ENCODE results near the gene IQSEC2.

The IQSEC2 gene

DNA sequence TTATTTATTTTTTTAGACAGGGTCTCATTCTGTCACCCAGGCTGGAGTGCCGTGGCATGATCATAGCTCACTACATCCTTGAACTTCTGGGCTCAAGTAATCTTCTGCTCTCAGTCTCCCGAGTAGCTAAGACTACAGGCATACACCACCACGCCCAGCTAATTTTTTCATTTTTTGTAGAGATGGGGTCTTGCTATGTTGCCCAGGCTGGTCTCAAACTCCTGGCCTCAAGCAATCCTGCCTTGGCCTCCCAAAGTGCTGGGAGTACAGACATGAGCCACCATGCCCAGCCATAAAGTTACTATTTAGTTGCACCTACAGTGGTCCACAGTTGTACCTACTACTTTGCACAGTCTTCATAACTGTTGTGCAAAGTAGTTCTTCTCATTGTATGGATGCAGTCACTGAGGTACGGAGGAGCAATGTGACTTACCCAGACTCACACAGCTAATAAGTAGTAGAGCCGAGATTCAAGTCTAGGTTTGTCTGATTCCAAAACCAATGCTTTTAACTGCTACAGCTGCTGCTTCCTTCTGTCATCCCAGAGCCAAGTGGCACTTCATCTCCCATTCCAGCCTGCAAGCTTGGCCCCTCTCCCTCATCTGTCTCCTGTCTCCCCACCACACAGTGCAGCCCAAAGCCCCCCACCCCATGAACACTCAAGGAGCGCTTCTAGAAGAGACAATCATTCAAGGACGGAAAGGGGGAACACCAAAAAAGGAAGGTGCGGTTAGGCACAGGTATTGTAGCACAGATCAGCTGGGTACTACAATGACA, 24.0 kb upstream of the IQSEC2 start:
- no peak for DNase-seq

DNA sequence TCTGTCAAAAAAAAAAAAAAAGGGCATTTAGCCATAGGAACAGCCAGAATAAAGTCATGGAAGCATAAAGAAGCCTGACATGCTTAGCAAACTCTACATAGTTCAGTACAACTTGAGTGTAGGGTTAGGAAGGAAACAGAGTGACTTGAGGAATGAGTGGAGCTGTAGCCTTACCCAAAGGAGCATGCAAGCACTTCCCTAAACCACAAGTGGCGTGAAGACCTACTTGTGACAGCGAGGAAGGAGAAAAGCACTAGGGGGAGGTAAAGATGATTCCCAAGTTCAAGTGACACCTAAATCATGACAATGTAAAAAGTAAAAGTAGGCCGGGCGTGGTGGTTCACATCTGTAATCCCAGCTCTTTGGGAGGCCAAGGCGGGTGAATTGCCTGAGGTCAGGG, 21.8 kb upstream of the IQSEC2 start:
- DNase-seq, result no peak

DNA sequence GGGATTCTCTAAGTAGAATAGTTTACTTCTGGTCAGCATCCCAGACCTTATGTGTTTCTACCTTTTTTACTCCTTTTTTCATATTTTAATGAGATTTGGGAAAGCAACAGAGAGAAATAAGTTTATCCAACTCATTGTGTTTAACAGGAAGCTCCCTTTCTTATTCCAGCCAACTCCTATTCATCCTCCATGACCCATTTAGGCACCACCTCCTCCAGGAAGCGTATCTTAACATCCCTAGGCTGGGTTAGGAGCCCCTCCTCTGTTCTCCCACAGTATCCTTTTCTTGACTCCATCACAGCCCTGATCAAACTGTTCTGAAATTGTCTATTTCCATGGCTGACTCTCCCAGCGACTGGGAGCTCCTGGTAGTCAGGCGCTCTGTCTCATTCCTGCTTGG, 18.8 kb upstream of the IQSEC2 start:
- no peak for DNase-seq

GRCh38 chrX:53294024-53294648, 12.8 kb upstream of the IQSEC2 start:
- DNase-seq, result peak in 1 of 2 donors; percentile 7

DNA sequence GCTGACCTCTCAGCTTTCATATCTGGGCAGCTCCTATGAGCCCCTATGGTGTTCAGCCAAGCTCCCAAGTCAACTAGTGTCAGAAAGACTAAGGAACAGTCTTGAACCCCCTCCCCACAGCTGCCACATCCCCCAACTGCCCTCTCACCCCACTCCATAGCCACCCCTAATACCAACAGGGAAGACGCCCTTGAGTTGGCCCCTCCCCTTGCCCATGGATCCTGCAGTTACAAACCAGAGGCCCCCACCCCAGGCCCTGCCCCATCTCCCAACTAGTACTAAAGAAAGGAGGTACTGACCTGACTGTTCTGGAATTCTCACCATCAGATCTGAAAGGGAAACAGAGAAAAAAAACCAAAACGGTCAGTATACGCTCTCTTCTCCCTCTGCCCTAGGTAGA, 10.2 kb upstream of the IQSEC2 start:
- no peak for DNase-seq

GRCh38 chrX:53290441-53291041, 9.2 kb upstream of the IQSEC2 start:
- DNase-seq, result no peak

DNA sequence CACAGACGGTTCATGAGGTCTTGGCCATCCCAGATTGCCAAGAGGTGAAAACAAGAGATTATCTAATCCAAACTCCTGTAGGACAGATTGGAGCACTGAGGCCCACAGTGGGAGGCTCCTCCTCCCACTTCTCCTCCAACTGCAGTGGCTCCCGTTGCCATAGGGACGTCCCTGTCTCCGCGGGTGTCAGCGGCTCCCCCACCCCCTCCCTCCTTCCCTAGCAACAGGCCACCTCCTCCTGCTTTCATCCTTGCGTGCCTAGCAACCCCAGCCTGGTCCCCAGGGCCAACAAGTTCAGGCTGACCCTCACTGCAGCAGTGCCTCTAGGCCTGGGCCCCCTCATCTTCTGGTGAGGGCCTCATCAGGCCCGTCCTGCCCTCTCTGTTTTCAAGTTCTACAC, 6.8 kb upstream of the IQSEC2 start:
- peak in 1 of 2 donors; percentile 26 for DNase-seq

GRCh38 chrX:53287493-53288138, 6.2 kb upstream of the IQSEC2 start:
- DNase-seq, result peak; percentile 27 to 28

- peak; percentile 31 to 55 for DNase-seq
These were observed 4.8 kb upstream of the IQSEC2 start for GRCh38 chrX:53286171-53286570.

- no peak for DNase-seq
These were observed 4.2 kb upstream of the IQSEC2 start for GRCh38 chrX:53285591-53285990.

DNA sequence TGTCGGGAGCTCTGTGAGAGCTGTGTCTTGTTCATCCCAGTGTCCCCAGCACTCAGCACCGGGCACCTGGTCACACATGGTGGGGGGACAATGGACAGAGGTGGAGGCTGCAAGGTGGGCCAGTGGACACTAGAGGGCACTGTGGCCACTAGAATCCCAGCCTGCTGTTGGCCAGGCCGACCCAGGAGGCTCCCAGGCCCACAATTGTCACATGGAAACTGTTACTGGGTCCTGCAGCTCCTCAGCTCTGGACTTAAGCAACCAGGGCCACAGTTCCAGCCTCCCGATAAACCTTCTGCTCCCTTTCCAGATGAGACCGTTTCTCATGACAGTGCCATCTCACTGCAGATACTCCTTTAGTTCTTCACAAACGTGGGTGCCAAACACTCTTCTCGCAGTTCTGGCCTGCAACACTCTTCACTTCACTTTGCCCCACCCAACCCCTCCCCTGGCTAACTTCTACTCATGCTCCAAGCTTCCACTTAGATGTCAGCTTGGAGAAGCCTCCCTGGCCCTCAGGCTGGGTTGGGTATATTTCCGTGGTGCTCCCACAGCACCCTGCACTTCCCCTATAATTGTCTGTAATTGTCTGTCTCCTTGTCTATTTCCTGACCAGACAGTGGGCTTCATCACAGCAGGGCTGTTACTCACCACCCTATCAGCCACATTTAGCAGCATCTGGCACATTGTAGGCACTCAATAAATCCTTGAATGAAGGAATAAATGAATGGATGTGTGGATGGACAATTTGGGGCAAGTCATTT, 3.5 kb upstream of the IQSEC2 start:
- DNase-seq, result peak; percentile 42 to 47

- DNase-seq, result no peak
These were observed 2.2 kb upstream of the IQSEC2 start for GRCh38 chrX:53283567-53283966.

GRCh38 chrX:53283099-53283498, 1.7 kb upstream of the IQSEC2 start:
- DNase-seq, result no peak

GRCh38 chrX:53281963-53282695, 745 bp upstream of the IQSEC2 start:
- DNase-seq, result no peak

DNA sequence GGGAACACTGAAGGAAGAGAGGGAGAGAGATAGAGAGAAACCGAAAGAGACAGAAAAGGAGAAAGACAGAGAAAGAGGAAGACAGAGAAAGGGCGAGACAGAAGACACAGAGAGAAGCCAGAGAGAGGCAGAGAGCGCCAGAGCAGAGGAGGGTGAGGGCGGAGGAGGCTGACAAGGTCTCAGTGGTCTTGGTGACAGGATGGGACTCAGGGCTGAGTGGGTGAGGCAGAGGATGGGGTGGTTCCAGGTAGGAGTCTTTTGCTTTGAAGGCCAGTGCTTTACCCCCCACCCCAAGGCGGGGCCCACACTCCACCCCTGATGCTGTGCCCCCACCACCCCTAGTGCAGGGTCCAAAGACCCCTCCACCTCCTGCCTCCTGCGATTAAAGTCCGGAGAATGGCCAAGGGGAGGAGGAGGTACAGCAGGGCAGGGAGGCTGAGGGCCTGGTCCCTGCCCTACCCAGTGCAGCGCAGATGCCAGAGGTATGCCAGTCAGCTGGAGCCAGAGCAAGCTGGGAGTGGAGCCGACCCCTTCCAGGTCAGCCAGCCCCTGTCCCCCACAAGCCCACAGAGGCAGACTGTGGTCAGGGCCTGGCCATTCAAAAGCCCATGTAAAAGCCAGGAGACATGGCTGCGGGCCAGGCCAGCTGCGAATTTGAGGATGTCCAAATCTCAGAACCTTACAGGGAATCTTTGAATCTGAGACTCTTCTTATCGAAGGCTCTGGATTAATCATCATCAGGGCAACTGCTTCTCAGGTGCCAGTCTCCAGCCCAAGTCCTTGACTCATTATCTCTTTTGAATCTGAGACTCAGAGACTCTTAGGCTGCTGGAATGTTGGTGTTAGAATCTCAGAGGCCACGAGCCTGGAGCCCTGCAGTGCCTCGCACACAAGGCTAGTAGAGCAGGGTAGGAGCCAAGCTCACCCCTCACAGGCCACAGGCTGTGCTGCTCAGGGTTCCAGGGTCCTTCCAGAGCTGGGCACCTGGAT, 758 bp downstream of the IQSEC2 start:
- DNase-seq, result no peak

DNA sequence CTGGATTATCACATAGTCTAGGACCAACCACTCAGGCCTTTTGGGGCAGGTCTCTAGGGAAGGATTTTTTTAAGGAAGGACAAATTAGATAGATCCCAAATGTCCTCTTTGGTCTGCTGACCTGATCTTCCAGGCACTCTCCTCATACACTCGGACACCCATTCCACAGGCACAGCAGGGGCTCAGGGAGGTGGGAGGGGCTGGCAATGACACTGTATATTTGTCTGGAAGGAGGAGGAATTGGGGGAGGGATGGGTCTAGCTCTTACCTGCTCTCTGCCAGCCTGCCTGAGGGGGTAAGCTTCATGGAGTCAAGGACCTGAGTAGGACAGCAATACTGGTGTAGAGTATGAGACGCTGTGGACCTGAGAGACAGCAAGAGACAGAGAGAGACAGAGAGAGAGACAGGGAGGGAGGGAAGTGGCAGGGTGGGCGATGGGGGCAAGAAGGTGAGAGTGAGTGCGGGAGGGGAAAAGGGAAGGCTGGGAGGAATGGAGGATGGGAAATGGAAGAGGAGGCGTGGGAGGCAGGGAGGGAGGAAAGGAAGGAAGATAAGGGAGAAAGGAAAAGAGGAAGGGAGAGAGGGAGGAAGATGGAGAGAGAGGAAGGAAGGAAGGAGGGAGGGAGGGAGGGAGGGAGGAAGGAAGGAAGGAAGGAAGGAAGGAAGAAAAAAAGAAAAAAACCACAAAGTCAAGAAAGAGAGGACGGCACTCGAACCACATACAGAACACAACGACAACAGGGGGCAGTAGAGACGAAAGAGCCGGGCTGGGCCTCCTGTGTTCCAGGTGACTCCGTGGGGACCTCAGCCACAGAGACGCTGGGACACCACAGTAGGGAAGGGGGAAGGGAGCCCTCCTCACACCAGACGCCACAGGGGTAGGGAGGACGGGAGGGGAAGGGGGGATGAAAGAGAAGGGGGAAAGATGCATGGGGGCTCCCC, 1.8 kb downstream of the IQSEC2 start:
- DNase-seq, result no peak

GRCh38 chrX:53272808-53273337, 8.5 kb downstream of the IQSEC2 start:
- DNase-seq, result no peak

GRCh38 chrX:53269536-53270107, 11.8 kb downstream of the IQSEC2 start:
- DNase-seq, result no peak

- DNase-seq, result peak; percentile 17 to 30
These were observed 13.2 kb downstream of the IQSEC2 start for GRCh38 chrX:53268173-53268572.

Data from inflammatory macrophage (primary cell).